Posterior vena cava (tissue), 2 donors: ENCODE data around the gene AIG1. TPM values are rescaled to one million over a fixed set of nuclear protein-coding genes. Genes with fewer than 3 reads are reported as not detected.
"Not testable (repeated sequence)": the region's sequence is repeated elsewhere in the genome, so short reads cannot be mapped to it uniquely, and the experiment has no call there.

ENCODE experiments used
- DNase-seq: peaks from one replicate; pipeline ENCODE4 v3.0.0-alpha.2; 2020; ENCODE audit warnings: low spot score
- intact Hi-C, 2 donors: fragments of 100-400 bp; cut with DNase I; formaldehyde crosslinking; loops; one replicate each; pipeline versions ENCODE4 v1.14.1 to v1.14.2; 2022 to 2023
- total RNA-seq, 2 donors: library from RNA; stranded (reverse); fragmentation: NEBNext Ultra II Directional; extraction: Animal tissue kit (Norgen Biotek cat#: 25700); gene quantifications; one replicate each; pipeline ENCODE4 v1.2.1, GENCODE V29; 2021
- donor health status: DM: yes; HTN: yes; CAD: no.
- donor health status: DM: yes; HTN: yes; CAD: no.

Gene AIG1
- total RNA-seq, 2 donors from 2014 or later = 25.8 to 32.7 TPM

GRCh38 chr6:143271024-143271423, 210.3 kb downstream of the AIG1 start:
- intact Hi-C loops = no loop called here

DNA sequence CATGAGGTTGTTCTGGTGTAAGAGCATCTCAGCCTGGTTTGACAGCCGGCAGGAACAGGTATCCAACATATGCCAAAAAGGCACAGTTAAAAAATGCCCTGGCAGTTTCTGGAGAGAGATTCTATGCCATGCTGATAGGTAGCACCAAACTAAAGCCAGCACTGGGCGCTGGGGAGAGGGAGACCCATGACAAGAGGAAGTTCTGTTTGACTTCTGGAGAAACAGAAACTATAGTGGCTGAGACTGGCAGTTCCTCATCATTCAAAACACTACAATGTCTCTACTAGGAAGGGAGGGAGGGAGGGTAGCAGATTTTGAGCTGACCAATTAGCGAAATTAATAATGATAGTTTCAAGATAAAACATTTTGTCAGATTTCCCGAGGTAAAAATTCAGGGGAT, 215.7 kb downstream of the AIG1 start:
- DNase-seq = no peak
- intact Hi-C loops = no loop called here

More at GRCh38 chr6:143271024-143271423, 210.3 kb downstream of the AIG1 start:
- DNase-seq = no peak

- intact Hi-C loops = no loop called here
Measured at GRCh38 chr6:143279385-143279784, 218.7 kb downstream of the AIG1 start.

DNA sequence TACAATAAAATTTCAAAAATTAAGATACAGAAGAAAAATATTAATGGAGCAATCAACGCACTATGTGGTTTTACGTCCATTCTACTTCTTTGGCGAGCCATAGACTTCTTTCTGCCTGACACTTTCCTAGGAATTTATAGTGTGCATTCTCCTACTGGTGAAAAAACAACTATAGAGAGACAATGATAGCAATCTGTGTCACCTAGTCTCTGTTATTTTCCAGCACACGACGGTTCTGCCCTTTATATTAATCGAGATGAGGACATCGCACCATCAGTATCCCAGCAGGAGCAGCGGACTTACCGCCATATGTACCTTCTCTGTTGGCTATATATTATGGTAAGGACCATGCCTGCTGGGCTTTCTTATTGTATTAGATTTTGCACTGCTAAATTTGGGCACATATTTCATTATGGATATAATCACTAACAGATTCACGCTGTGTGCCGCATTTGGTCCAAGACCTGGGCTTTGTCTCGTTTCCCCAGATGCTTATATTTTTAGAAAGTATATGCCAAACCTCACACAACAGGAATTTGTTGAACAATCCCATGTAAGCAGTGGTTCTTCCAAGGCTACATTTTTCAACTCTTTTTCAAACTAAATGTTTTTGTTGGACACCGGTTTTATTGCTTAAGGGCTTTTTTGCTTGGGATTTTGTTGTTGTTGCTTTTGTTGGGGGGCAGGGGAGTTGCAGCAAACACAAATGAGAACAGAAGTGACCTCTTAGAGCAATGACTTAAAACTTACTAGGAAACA, 223.4 kb downstream of the AIG1 start:
- intact Hi-C loops = no loop called here
- no peak for DNase-seq

More at GRCh38 chr6:143279385-143279784, 218.7 kb downstream of the AIG1 start:
- no peak for DNase-seq

DNA sequence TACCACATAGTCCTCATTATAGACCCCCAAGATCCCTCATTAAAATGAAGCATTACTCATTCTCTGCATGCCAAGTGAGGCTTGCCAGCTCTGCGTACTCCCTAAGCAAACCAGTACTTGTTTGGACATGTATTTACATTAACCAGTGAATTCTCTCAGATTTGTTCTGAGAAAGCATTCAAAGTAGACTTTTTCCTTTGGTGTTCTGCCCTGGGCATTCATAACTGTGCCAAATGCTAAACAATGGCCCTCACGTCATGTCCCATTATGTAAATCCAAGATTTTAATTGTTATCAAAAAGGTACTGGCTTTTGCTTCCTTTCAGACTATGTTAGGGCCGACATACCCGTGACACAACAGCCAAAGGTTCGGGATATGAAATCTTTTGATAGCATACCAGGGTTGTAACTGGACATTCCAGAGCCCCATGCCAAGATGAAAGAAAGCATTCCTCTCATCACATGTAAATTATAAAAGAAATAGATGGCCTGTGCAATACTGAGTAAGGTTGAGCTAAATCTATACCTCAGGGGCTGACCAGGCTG, 225.6 kb downstream of the AIG1 start:
- intact Hi-C loops = no loop called here
- no peak for DNase-seq

DNA sequence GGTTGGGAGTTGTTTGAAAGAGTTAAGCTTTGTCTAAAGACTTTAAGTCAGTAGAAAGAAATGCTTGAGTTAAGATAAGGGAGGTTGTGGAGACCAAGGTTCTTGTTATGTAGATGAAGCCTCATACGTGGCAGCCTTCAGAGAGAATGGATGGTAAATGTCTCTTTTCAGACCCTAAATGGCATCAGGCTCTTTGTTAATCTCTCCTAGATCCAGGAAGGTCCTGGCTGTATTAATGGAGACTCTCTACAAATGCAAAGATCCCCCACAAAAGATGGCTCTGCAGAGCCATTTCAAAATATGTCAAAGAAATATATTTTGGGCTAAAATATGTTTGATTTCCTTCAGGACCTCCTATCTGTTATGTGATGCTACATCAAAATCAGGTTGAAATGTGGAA, 228.2 kb downstream of the AIG1 start:
- DNase-seq = no peak
- intact Hi-C loops = no loop called here

GRCh38 chr6:143290206-143290605, 229.5 kb downstream of the AIG1 start:
- intact Hi-C loops = no loop called here
- DNase-seq = no peak

- intact Hi-C loops = no loop called here
Measured at GRCh38 chr6:143293523-143293922, 232.8 kb downstream of the AIG1 start.

GRCh38 chr6:143294265-143294860, 233.7 kb downstream of the AIG1 start:
- no peak for DNase-seq
- intact Hi-C loops = no loop called here

More at GRCh38 chr6:143293523-143293922, 232.8 kb downstream of the AIG1 start:
- DNase-seq = no peak

DNA sequence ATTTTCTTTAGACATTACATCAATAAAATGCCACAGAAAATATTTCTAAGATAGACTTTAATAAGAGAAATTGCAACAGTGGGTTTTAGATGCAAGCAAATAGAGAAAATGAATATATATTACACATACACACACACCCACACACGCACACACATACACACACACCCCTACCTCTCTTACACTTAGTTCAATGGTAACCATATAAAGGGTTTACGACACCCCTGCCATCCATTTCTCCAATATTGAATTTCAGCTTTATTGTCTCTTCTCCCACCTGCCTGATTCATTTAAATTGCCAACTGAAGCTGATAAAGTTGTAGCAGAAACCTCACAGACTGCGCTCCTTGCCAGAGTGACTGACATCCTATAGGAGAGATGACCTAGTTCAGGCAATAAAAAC, 235.2 kb downstream of the AIG1 start:
- intact Hi-C loops = no loop called here
- DNase-seq = no peak

GRCh38 chr6:143298071-143298470, 237.4 kb downstream of the AIG1 start:
- intact Hi-C loops = no loop called here
- no peak for DNase-seq

DNA sequence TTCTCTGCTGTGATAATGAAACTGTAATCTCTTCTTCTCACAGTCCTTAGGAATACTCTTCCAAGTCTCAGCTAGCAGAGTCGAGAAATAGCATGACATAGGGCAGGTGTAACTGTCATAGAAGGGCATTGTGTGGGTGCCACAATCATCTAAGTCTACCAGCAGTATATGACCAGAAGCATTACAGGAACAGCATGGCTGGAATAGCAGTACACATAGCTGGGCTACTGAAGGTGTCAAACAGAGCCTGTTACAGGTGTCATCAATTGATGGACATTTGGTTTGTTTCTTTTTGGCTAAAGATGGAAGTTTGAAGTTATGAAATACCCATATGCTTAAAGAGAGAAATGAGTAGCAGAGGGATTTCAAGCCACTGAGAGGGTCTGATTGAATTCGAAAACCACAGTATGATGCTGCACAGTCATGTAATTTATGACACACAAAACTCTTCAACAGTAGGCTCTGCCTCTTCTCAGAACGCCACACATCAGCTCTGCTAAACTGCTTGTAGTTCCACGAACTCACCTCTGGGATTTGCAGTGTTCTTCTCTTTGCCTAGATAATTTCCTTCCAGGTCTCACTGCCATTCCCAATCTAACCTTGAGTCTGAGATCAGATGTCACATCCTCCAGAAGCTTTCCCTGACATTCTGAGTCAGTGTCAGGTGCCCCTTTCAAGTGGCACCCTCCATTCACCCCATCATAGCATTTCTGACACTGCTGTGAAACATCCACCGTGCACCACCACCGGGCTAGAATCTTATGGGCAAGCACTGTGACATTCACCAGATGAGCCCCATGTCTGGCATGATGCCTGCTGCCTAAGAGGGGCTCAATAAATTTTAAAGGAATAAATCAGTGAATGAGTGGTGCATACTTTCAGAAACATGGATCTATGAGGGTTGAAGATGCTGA, 238.8 kb downstream of the AIG1 start:
- DNase-seq = no peak
- intact Hi-C loops = no loop called here

DNA sequence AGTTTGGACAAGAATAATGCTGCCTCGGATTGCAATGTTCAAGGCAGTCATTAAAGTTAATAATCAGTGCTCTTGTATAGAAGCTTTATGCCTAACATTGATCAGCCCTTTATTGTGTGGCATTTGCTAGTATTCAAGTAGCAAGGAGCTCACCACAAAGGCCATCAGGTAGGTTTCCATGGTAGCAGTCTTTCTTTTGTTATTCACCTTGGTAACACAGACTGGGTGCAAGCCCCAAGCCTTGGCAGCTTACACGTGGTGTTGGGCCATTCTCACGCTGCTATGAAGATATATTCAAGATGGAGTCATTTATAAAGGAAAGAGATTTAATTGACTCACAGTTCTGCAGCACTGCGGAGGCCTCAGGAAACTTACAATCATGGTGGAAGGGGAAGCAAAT, 240.5 kb downstream of the AIG1 start:
- no peak for DNase-seq
- intact Hi-C loops = no loop called here

DNA sequence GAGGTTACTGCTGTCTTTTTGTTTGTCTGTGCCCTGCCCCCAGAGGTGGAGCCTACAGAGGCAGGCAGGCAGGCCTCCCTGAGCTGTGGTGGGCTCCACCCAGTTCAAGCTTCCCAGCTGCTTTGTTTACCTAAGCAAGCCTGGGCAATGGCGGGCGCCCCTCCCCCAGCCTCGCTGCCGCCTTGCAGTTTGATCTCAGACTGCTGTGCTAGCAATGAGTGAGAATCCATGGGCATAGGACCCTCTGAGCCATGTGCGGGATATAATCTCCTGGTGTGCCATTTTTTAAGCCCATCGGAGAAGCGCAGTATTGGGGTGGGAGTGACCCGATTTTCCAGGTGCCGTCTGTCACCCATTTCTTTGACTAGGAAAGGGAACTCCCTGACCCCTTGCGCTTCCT, 247.1 kb downstream of the AIG1 start:
- intact Hi-C loops, DNase-seq: not testable (repeated sequence)

- no peak for DNase-seq
- intact Hi-C loops = no loop called here
Measured at GRCh38 chr6:143313163-143313562, 252.5 kb downstream of the AIG1 start.

GRCh38 chr6:143321491-143322086, 260.9 kb downstream of the AIG1 start:
- DNase-seq = no peak
- intact Hi-C loops = no loop called here

DNA sequence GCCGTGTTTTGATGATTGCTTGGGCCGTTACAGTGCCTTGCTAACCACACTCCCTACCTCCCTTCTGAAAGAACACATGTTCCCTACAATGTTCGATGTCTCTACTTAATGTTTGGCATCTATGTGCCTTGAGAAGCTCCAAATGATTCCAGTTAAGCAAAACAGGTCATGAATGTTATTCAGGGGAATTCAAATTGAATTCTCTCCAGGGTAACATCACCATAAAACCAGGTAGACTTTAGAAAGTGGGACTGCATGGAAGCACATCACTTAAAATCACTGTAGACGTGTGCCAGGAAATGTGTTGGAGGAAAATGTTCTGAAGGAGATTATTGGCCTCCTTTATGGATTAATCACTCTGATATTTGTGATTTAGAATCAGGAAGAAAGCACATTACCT, 261.7 kb downstream of the AIG1 start:
- no peak for DNase-seq

GRCh38 chr6:143323729-143324470, 263.2 kb downstream of the AIG1 start:
- no peak for DNase-seq
- intact Hi-C loops = no loop called here

More for the DNA sequence above, 261.7 kb downstream of the AIG1 start:
- intact Hi-C loops = no loop called here
